HepG2 (cell line): Measurements from ENCODE around the gene ADGRB2. TPM values are rescaled to one million over a fixed set of nuclear protein-coding genes. Genes with fewer than 3 reads are reported as not detected.

Experiments
- ATAC-seq: fragments of 200-7000 bp; cut with Tn5 transposase; 3 replicates; pipeline ENCODE4 v1.9.1; 2020; ENCODE audit warnings: mild to moderate bottlenecking, moderate library complexity
- BruUV-seq: library from RNA; stranded (reverse); fragments of 400-500 nt; replicated peaks from 2 replicates; lab custom pipeline; 2021; lab: Mats Ljungman, UMichigan
- CTCF ChIA-PET: fragments of 300-600 bp; formaldehyde crosslinking; extraction: SDS; loops from one replicate; lab custom pipeline; 2021; ENCODE audit warnings: low total read pairs, inconsistent platforms, low intra/inter-chr PET ratio; lab: Yijun Ruan, JAX
- POLR2A ChIA-PET: fragments of 350-600 bp; sonication (Branson Sonifier 250); formaldehyde crosslinking; loops from one replicate; lab custom pipeline; 2020; ENCODE audit warnings: antibody characterized with exemption, inconsistent platforms; lab: Yijun Ruan, JAX
- DNase-seq: peaks from one replicate; pipeline ENCODE4 v3.0.0-alpha.2; 2015; ENCODE audit warnings: low spot score
- FAIRE-seq: peaks from 3 replicates; lab custom pipeline; 2011; peaks lifted over from hg19 to GRCh38; lab: Jason Lieb, UNC
- H2AFZ ChIP-seq: one replicate; pipeline ENCODE4 v1.6.1; 2011; ENCODE audit warnings: low read length, inconsistent platforms
- H3K27ac ChIP-seq: fragments of 300-600 bp; 3 replicates; pipeline ENCODE4 v1.8.0; 2011; ENCODE audit warnings: mixed run types, mild to moderate bottlenecking, mixed read lengths, low read length, inconsistent platforms; ENCODE audit not compliant: insufficient read depth; ENCODE audit errors: extremely low read length
- H3K27me3 ChIP-seq, 2 experiments: fragments of 200-600 bp in 1 of 2; 2 replicates in 1 of 2; 3 replicates in 1 of 2; pipeline versions ENCODE4 v1.6.0 to v1.8.0; 2011; ENCODE audit warnings: low read length in 2 of 2, mild to moderate bottlenecking in 2 of 2, moderate library complexity in 2 of 2, inconsistent platforms in 1 of 2; ENCODE audit not compliant: insufficient read depth in 2 of 2, control insufficient read depth in 1 of 2
- H3K36me3 ChIP-seq, 2 experiments: fragments of 200-600 bp in 1 of 2; replicated peaks in 1 of 2; 2 replicates in 1 of 2; 3 replicates in 1 of 2; pipeline versions ENCODE4 v1.5.1 to v1.8.0; 2011; ENCODE audit warnings: low read length in 2 of 2, inconsistent platforms in 1 of 2; ENCODE audit not compliant: insufficient read depth in 2 of 2, control insufficient read depth in 1 of 2
- H3K4me1 ChIP-seq: 2 replicates; pipeline ENCODE4 v1.5.1; 2012; ENCODE audit warnings: low read length, inconsistent platforms; ENCODE audit not compliant: insufficient read depth
- H3K4me2 ChIP-seq: 2 replicates; pipeline ENCODE4 v1.6.0; 2011; ENCODE audit warnings: low read depth, low read length, inconsistent platforms
- H3K4me3 ChIP-seq, 3 experiments: fragments of 200-600 bp in 1 of 3; sonication (generic), shearing (Covaris generic) in 1 of 3; replicated peaks in 1 of 3; 2 replicates each; pipeline ENCODE4 v1.5.1; 2011 to 2016; ENCODE audit warnings: low read length in 3 of 3, inconsistent platforms in 2 of 3, low read depth in 2 of 3, mild to moderate bottlenecking in 2 of 3, control low read depth in 1 of 3, mixed read lengths in 1 of 3; ENCODE audit not compliant: insufficient read depth in 1 of 3
- H3K79me2 ChIP-seq: one replicate; pipeline ENCODE4 v1.6.1; 2011; ENCODE audit warnings: low read length, inconsistent platforms; ENCODE audit not compliant: insufficient read depth
- H3K9ac ChIP-seq: 2 replicates; pipeline ENCODE4 v1.6.0; 2011; ENCODE audit warnings: mild to moderate bottlenecking, low read depth, low read length, inconsistent platforms; ENCODE audit not compliant: insufficient read depth
- H3K9me3 ChIP-seq: 2 replicates; pipeline ENCODE4 v1.5.1; 2012; ENCODE audit warnings: mild to moderate bottlenecking, low read length
- H4K20me1 ChIP-seq: 2 replicates; pipeline ENCODE4 v1.6.0; 2011; ENCODE audit warnings: inconsistent platforms, mild to moderate bottlenecking, low read length, moderate library complexity; ENCODE audit not compliant: insufficient read depth
- CAMTA2 ChIP-seq: sonication (generic); formaldehyde crosslinking; IDR thresholded peaks from 2 replicates; pipeline ENCODE4 v1.4.0; 2020; ENCODE audit warnings: mild to moderate bottlenecking, missing genetic modification reagents, borderline replicate concordance
- HNRNPL ChIP-seq: fragments of 200-400 bp; formaldehyde crosslinking; IDR thresholded peaks from 2 replicates; pipeline ENCODE4 v1.6.1; 2017; ENCODE audit warnings: mild to moderate bottlenecking, low read depth, low read length
- IRX3 ChIP-seq: sonication (generic); formaldehyde crosslinking; IDR thresholded peaks from 2 replicates; pipeline ENCODE4 v1.8.1; 2023; ENCODE audit warnings: mild to moderate bottlenecking, low read depth, missing genetic modification reagents, borderline replicate concordance
- KDM2A ChIP-seq: sonication (generic); formaldehyde crosslinking; IDR thresholded peaks from 2 replicates; pipeline ENCODE4 v1.4.0; 2020; ENCODE audit warnings: low read depth, missing genetic modification reagents, borderline replicate concordance
- MLX ChIP-seq: IDR thresholded peaks from 2 replicates; pipeline ENCODE4 v1.6.1; 2016
- TERF1 ChIP-seq: sonication (generic); formaldehyde crosslinking; IDR thresholded peaks from 2 replicates; pipeline ENCODE4 v1.8.0; 2022; ENCODE audit warnings: mild to moderate bottlenecking, missing genetic modification reagents, moderate library complexity
- ZFP36 ChIP-seq: fragments of 150-350 bp; IDR thresholded peaks from 2 replicates; pipeline ENCODE4 v1.6.1; 2018; ENCODE audit warnings: borderline replicate concordance, low read length, low read depth; ENCODE audit not compliant: partially characterized antibody
- ZNF513 ChIP-seq: sonication (generic); formaldehyde crosslinking; conservative IDR thresholded peaks from 2 replicates; pipeline ENCODE4 v1.5.0; 2020; ENCODE audit warnings: missing genetic modification reagents
- WGBS: methylation state at CpG from one replicate; pipeline ENCODE4 v1.1.6; 2017; ENCODE audit warnings: low lambda C conversion rate; 5-methylcytosine and 5-hydroxymethylcytosine counted together
- in situ Hi-C: cut with HindIII; loops from 2 replicates; pipeline ENCODE4 v1.10.0; 2017; ENCODE audit warnings: low pct_unique_long_range_greater_than_20kb; ENCODE audit not compliant: extremely low pct_ligation_motif_present
- intact Hi-C: fragments of 100-400 bp; cut with micrococcal nuclease; formaldehyde crosslinking; loops from one replicate; pipeline ENCODE4 v1.10.0; 2022; ENCODE audit not compliant: unreplicated experiment
- polyA plus RNA-seq, 8 experiments: library from polyadenylated mRNA; depleted of rRNA in 3 of 8; stranded (reverse) in 7 of 8; unstranded in 1 of 8; fragments of >200 nt; fragmentation: Illumina TruSeq in 4 of 8; extraction: Trizol in 4 of 8; gene quantifications; 2 replicates each; pipeline versions ENCODE4 v1.2.1 to v1.2.3, GENCODE V29; 2011 to 2016; ENCODE audit warnings: low read depth in 4 of 8, missing spikeins in 1 of 8, mixed read lengths in 1 of 8; ENCODE audit not compliant: insufficient read depth in 1 of 8
- total RNA-seq, 5 experiments: library from RNA; depleted of rRNA; stranded (reverse); fragments of >200 nt; fragmentation: Illumina TruSeq; extraction: Trizol; gene quantifications; 2 replicates each; pipeline ENCODE4 v1.2.3, GENCODE V29; 2016; ENCODE audit warnings: low read depth in 1 of 5

The ADGRB2 gene
- total and polyA plus RNA-seq, 2 of the 13 experiments (the other 11 are each of a cell fraction or from before 2014, with no cell fraction given), result 0.03 to 0.09 TPM

GRCh38 chr1:31749785-31750735 is 14.1 kb downstream of the ADGRB2 start:
- no peak for FAIRE-seq
- no peak for DNase-seq
- H3K9ac ChIP-seq, result no peak overlapping the region
- in situ Hi-C loops (no loop called here), intact Hi-C loops (no loop called here)
- ChIA-PET POLR2A (no interaction called here), CTCF (no interaction called here)
- no peak for ATAC-seq
- BruUV-seq, result no TSS peak
- H3K27ac ChIP-seq, result no peak overlapping the region
- no peaks in the 10 kb centered on the region for H4K20me1 ChIP-seq
- 51% methylated on average over 7 of the region's 7 CpGs for WGBS
- H3K4me2 ChIP-seq, result no peak overlapping the region
- H3K4me3 ChIP-seq, result no peak overlapping the region
- no peak overlapping the region for H2AFZ ChIP-seq
- H3K79me2 ChIP-seq, result no peaks in the 10 kb centered on the region
- 0 out of 2 replicates have a peak, but pooled peaks cover 8% of the 10 kb centered on the region for H3K4me1 ChIP-seq
- H3K9me3 ChIP-seq, result no peaks in the 10 kb centered on the region
- peaks cover 5 to 73% of the 10 kb centered on the region in 2 experiments; a peak in 4 of 5 replicates for H3K27me3 ChIP-seq
- H3K36me3 ChIP-seq, result no peaks in the 10 kb centered on the region
- TF ChIP-seq ZNF513, result no peak
- no peak for TF ChIP-seq CAMTA2 (CRISPR knock-in tag)
- TF ChIP-seq MLX, result no peak
- no peak for TF ChIP-seq KDM2A
- peak; percentile 78 for TF ChIP-seq ZFP36
- no peak for TF ChIP-seq HNRNPL
- TF ChIP-seq IRX3 (CRISPR knock-in tag), result no peak
- TF ChIP-seq TERF1 (CRISPR knock-in tag), result no peak
